GM20431 (cell line): ENCODE measurements around the gene EVPLL.
"Not testable (repeated sequence)": the region's sequence is repeated elsewhere in the genome, so short reads cannot be mapped to it uniquely, and the experiment has no call there.

ENCODE experiments used
- in situ Hi-C: fragments of 300-500 bp; cut with MseI, MboI; formaldehyde crosslinking; loops from one replicate; pipeline ENCODE4 v1.15.0; 2020; ENCODE audit warnings: low sequenced_read_pairs; ENCODE audit not compliant: unreplicated experiment

EVPLL gene

GRCh38 chr17:18378614-18379013, 1.0 kb downstream of the EVPLL start:
- in situ Hi-C loops, result not testable (repeated sequence)

DNA sequence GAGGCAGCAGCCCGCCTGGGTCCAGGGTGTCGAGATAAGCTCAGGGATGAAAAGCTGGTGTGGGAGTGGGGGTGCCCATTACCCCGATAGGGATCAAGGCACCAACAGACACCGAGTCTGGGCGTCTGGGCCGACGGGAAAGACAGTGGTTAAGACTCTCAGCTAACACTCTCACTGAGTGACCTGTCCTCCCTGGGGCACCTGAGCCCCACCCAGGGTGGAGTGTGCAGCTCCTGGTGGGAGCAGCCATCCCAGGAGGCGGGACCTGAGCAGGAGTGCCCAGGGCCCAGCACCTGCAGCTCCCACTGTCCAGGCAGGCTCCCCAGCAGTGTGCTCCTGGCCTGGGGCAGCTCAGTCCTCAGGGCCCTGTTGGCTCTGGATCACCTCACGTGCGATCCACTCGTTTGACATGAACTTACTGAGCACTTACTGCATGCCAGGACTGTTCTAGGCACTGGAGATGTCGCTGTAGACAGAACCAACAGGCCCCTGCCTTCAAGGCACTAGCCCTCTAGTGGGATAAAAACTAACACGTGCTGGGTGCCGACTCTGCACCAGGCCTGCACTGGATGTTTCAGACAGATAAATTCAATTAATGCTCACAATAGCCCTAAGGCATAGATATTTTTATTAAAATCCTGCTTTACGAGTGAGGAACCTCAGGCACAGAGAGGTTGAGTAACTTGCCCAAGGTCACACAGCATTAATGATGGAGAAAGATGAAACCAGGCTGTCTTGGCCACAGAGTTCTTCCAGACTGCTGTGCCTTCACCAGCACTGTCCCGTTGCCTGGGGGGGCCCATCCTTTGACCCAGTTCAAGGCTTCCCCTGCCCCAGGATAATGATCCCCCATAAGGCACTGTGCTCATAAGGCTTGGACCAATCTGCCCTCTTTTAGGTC, 1.9 kb downstream of the EVPLL start:
- in situ Hi-C loops, result no loop called here

DNA sequence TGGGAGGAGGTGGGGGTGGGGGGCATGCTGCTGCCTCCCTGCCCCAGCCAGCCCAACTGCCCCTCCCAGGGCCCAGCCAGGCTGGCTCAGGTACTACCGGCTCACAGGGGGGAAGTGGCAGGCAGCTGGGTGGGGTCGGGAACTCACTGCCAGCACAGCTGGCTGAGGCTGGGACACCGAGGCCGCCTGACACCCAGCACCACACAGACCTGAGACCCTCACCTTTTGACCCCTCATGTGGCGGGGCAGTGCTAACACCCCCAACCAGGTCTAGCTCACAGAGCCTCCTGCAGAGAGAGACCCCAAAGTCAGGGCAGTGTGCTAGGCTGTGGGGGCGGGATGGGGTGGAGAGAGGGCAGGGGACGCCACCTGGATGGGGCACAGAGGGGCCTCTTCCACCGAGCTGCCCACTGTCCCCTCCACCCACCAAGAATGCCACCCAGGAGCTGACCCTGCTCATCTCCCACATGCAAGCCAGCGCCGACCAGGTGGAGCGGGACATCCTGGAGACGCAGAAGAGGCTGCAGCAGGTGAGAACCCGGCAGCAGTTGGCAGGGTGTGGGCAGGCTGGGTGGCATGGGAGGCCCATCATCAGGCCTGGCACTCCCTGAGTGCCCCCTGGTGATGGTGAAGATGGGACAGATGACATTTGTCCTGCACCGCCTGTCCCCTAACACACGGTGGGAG, 3.0 kb downstream of the EVPLL start:
- in situ Hi-C loops, result no loop called here

DNA sequence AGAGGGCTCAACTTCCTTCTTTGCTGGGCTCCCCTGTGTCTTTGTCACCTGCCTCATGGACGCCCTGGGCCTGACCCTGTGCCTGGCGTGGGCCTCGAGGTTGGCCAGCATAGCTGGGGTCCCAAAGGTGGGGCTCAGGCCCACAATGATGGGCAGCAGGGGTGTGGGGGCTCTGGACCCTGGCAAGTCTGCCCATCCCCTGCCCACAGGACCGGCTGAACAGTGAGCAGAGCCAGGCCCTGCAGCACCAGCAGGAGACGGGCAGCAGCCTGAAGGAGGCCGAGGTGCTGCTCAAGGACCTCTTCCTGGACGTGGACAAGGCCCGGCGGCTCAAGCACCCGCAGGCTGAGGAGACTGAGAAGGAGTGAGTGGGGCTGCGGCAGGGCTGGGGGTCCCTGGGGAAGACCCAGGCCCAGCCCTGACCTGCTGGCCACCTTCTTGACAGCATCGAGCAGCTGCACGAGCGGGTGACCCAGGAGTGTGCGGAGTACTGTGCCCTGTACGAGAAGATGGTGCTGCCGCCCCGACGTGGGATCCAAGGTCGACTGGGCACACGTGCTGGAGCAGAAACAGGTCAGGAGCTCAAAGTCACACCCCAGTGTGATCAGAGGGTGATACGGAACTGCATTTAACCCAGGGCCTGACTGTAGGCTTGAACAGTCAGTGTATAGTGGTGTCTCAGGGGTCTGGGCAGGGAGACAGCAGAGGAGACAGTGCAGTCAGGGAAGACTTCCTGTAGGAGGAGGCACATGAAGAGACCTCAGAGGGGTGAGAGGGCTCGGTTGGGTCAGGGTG, 3.8 kb downstream of the EVPLL start:
- in situ Hi-C loops, result no loop called here

- in situ Hi-C loops, result no loop called here
These were observed 4.3 kb downstream of the EVPLL start for GRCh38 chr17:18381953-18382245.

DNA sequence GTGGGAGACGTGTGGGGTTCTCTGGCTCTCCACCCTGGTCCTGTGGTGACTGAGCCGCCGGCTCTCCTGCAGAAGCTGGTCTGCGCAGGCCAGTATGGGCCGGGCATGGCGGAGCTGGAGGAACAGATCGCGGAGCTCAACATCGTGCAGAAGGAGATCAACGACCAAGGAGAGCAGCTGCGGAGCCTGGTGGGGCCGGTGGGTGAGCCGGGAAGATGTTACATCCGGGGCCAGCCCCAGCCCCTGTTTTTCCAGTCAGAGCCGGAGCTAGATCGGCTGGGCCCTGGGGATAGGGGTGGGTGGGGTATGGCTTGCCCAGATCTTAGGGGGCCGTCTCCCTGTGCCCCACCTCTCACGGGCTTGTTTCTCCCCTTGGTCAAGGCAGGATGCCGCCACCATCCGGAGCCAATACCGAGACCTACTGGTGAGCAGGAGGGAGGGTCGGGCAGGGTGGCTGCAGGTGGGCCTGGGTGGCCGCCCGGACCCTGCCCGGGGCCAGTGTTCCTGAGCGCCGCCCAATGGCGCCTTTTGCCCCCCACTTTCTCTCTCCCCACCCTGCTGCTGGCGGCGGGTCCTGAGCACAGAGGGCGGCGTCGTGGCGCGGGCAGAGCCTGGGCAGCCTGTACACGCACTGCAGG, 5.0 kb downstream of the EVPLL start:
- in situ Hi-C loops, result no loop called here

GRCh38 chr17:18383079-18383481, 5.5 kb downstream of the EVPLL start:
- in situ Hi-C loops, result not testable (repeated sequence)

GRCh38 chr17:18384271-18384670, 6.7 kb downstream of the EVPLL start:
- in situ Hi-C loops, result not testable (repeated sequence)

GRCh38 chr17:18387583-18387982, 10.0 kb downstream of the EVPLL start:
- in situ Hi-C loops, result not testable (repeated sequence)

- in situ Hi-C loops, result not testable (repeated sequence)
These were observed 10.7 kb downstream of the EVPLL start for GRCh38 chr17:18388266-18388665.

GRCh38 chr17:18388728-18389127, 11.2 kb downstream of the EVPLL start:
- in situ Hi-C loops, result not testable (repeated sequence)

DNA sequence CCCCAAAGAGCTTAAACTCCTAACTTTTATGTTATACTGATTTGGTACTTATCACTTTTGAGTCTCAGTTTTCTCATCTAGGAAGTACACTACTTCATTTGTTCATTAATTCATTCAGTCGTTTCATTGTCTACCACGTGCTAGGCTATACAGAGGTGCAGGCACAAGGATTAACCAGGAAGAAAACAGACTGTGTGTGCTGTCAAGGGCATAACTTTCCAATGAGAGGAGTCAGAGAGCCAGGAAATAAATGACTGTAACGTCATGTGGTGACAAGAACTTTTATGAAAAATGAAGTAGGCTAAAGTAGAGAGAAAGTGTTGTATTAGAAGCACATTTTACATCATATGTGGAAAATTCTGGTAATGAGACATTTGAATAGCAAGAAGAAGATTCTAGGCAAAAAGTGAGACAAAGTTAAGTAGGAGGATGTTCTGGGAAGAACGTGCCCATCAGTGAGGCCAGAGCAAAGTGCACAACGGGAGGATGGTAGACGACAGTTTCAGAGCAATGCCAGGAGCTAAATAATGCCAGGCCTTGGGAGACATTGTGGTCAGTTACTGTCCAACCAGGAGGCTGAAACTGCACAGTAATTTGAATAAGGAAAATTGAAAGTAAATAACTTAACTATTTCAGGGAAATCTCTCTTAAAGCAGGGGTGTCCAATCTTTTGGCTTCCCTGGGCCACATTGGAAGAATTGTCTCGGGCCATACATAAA, 24.5 kb downstream of the EVPLL start:
- in situ Hi-C loops, result not testable (repeated sequence)

- in situ Hi-C loops, result not testable (repeated sequence)
These were observed 25.6 kb downstream of the EVPLL start for GRCh38 chr17:18403166-18403565.

GRCh38 chr17:18403604-18404003, 26.0 kb downstream of the EVPLL start:
- in situ Hi-C loops, result not testable (repeated sequence)

GRCh38 chr17:18408906-18409305, 31.3 kb downstream of the EVPLL start:
- in situ Hi-C loops, result not testable (repeated sequence)

DNA sequence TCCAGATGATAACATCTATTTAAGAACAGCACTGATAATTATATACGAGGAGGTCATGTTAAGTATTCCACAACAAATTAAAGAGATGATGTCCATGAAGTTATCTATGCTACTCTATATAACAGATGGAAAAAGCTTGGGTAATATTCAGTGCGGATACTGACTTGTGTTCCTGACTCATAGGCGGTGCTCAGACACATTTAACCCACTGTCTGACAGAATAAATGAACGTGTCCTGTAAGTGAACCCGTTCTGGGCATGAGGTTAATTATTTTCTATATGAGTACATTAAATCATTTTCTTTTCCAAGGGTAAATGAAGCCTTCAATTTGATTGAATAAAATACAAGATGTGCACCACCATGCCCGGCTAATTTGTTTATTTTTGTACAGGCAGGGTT, 31.7 kb downstream of the EVPLL start:
- in situ Hi-C loops, result not testable (repeated sequence)

- in situ Hi-C loops, result not testable (repeated sequence)
These were observed 33.2 kb downstream of the EVPLL start for GRCh38 chr17:18410736-18411135.

DNA sequence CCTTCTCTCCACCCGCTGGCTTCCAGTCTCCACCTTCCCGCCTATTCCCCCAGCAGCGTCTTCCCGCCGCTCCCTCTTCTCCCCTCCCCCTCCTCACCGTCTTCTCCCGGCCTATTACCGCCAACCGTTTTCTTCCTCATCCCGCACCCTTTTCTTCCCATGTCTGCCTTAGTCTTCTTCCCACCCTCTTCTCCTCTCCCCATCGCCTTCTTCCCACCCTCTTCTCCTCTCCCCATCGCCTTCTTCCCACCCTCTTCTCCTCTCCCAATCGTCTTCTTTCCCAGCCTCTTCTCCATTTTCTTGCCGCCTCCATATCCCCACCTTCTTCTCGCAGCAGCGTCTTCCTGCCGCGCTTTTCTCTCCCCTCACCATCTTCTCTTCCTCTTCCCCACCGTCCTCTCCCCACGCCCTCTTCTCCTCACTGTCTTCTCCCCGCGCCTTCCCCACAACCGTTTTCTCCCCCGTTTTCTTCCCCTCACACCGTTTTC, 33.8 kb downstream of the EVPLL start:
- in situ Hi-C loops, result not testable (repeated sequence)

- in situ Hi-C loops, result not testable (repeated sequence)
These were observed 34.5 kb downstream of the EVPLL start for GRCh38 chr17:18412001-18412538.
